ENCODE data around the gene SPATS2L. TPM values are rescaled to one million over a fixed set of nuclear protein-coding genes. Genes with fewer than 3 reads are reported as not detected.

Gene SPATS2L
- total RNA-seq, 1 experiment from 2014 or later: 112 TPM

DNA sequence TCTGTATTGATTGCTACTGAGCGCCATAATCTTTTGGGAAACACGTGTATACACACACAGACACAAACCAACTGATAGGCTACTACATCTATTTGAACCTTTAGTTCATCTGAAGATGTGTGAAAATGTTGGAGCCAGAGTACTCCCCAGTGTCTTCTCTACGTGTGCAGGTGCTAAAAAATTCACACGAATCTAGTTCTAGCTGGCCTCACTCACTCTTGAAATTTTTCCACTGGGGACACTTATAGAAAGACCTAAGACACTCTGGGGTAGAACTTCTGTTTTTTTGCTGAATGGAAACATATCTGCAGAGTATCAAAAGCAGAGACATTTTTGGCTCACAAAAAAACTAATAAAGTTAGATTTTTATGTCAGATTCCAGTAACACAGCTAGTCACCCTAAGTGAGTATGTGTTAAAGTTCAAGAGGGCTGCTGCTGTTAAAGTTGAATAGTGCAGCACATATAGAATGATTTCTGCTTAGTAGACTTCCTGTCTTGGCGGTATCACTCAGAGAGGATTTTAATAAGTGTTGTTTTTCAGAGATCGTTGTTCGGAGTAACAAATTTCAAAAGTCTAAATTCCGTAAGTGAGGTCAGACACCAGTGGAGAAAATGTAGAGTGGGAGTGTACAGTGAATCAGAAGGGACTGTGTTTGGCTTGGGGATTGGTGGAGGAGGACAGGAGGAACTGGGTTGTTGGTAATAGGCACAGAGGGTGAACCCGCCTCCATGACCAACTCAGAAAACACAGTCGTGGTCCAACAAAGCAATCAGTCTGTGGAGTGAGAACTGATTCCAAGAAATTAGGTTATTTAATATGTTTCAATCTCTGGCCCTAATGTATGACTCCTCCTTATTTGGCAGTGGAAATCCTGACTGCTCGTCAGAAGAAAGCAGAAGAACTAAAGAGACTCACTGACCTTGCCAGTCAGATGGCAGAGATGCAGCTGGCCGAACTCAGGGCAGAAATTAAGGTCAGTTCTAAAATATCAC lies 160.2 kb downstream of the SPATS2L start (continued):
- TF ChIP-seq, protein P1, sequence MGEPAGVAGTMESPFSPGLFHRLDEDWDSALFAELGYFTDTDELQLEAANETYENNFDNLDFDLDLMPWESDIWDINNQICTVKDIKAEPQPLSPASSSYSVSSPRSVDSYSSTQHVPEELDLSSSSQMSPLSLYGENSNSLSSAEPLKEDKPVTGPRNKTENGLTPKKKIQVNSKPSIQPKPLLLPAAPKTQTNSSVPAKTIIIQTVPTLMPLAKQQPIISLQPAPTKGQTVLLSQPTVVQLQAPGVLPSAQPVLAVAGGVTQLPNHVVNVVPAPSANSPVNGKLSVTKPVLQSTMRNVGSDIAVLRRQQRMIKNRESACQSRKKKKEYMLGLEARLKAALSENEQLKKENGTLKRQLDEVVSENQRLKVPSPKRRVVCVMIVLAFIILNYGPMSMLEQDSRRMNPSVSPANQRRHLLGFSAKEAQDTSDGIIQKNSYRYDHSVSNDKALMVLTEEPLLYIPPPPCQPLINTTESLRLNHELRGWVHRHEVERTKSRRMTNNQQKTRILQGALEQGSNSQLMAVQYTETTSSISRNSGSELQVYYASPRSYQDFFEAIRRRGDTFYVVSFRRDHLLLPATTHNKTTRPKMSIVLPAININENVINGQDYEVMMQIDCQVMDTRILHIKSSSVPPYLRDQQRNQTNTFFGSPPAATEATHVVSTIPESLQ (CRISPR knock-in tag; IDR thresholded peaks at IDR 0.05): no peak
- TF ChIP-seq TEAD4 (CRISPR knock-in tag; IDR thresholded peaks at IDR 0.05): no peak
- TF ChIP-seq CREB1 (CRISPR knock-in tag; IDR thresholded peaks at IDR 0.05): no peak
- no peak for TF ChIP-seq FOXP4 (CRISPR knock-in tag; IDR thresholded peaks at IDR 0.05)
- TF ChIP-seq MLX (CRISPR knock-in tag; IDR thresholded peaks at IDR 0.05): no peak
- TF ChIP-seq TEAD1 (CRISPR knock-in tag; IDR thresholded peaks at IDR 0.05): no peak

DNA sequence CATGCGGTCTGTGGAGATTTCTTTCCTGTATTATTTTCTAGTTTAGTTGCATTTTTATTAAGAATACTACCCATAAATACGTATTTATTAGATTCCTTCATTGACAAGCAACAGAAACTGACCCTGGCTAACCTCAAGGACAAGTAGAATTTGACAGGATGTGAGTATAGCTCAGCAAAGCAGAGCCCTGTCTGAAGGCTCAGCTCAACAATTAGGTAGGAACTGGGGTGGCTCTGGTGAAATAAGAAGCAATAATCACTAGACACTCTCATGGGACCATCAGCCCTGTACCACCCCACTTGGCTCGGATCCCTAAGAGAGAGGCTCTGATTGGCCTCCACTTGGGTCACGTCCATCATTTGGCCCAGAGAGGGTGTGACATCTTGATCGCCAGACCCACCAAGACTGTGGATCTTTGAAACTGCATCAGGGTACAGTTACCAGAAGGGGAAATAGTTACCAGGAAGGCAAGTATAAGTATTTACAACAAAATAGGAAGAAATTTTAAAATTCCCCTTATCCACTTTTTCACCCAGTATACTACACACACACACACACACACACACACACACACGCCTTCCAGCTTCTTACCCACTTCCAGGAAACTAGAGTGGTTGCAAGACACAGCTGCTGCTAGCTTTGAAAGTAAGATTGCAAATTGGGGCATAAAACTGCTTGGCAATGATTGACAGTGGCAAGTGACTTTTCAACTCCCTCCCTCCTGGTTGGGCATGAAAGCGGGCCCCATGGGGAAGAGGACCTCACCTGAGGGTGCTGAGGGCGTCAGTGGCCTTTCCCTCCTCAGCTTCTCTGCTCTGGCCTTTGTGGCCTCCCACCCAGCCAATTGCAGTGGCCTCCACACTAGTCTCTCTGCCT lies 161.6 kb downstream of the SPATS2L start:
- ATAC-seq (no peak), DNase-seq (ENCODE audit: low spot score) (no peak)
- no peak overlapping the region for H3K4me3 Mint-ChIP-seq
- no peaks in the 10 kb centered on the region for H3K9me3 Mint-ChIP-seq
- POLR2A ChIA-PET: no interaction called here
- peak overlapping the region; percentile 79 for H3K27ac Mint-ChIP-seq
- H3K36me3 Mint-ChIP-seq: peaks cover 88% of the 10 kb centered on the region
- TF ChIP-seq, protein P1 (CRISPR knock-in tag; IDR thresholded peaks at IDR 0.05): no peak
- no peak for TF ChIP-seq CDX4 (CRISPR knock-in tag; IDR thresholded peaks at IDR 0.05; ENCODE audit: borderline replicate concordance)
- TF ChIP-seq RELA (CRISPR knock-in tag; IDR thresholded peaks at IDR 0.05; ENCODE audit: borderline replicate concordance): no peak
- TF ChIP-seq ZNF512 (CRISPR knock-in tag; IDR thresholded peaks at IDR 0.05; ENCODE audit: borderline replicate concordance): no peak
- TF ChIP-seq ZNF138 (CRISPR knock-in tag; conservative IDR thresholded peaks at IDR 0.05): no peak
- TF ChIP-seq, protein P2, sequence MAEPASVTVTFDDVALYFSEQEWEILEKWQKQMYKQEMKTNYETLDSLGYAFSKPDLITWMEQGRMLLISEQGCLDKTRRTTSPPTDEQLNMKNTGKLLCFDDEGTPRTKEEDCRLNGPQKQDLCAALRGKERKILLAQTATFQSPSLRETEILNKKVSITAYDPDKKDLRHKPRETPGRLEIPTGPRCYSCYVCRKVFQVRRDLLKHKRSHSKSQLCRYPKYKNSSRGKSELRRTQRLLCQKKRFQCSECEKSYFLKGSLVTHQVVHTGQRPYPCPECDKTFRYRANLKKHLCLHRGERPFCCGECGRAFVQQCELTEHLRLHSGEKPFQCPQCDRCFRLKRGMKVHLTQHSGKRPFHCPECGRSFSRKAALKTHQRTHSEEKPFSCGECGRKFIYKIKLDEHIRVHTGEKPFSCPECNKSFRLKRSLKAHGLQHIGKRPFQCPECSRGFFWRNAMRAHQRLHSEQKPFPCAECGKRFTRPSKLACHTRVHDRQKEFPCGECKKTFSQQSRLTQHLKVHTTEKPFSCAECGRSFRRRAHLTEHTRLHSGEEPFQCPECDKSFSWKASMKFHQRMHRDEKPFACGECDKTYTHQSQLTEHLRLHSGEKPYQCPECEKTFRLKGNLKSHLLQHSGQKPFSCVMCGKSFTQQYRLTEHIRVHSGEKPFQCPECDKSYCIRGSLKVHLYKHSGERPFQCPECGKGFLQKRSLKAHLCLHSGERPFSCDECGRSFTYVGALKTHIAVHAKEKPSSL (CRISPR knock-in tag; conservative IDR thresholded peaks at IDR 0.05): no peak
- TF ChIP-seq JUN (CRISPR knock-in tag; IDR thresholded peaks at IDR 0.05): no peak
- no peak for TF ChIP-seq PRRX2 (CRISPR knock-in tag; IDR thresholded peaks at IDR 0.05)
- CTCF ChIA-PET: interaction anchor here (1.0 kb wide), 1 partner anchor 488 kb away, joined by 3 read pairs; no protein-coding TSS in a partner anchor
- no peaks in the 10 kb centered on the region for H3K27me3 Mint-ChIP-seq (ENCODE audit: low read depth)
- peaks cover 18% of the 10 kb centered on the region for H3K4me1 Mint-ChIP-seq
